LNCaP clone FGC (cell line): ENCODE measurements around the gene TSPYL4.

Source experiments
- DNase-seq: peaks from one replicate; pipeline ENCODE4 v3.0.0-alpha.2; 2011; ENCODE audit warnings: low read depth
- H3K4me3 ChIP-seq: 2 replicates; pipeline ENCODE4 v1.5.1; 2011; ENCODE audit warnings: mild to moderate bottlenecking, low read depth, low read length, control low read depth
- CTCF ChIP-seq: IDR thresholded peaks from 2 replicates; pipeline ENCODE4 v1.5.1; 2012; ENCODE audit warnings: mild to moderate bottlenecking; ENCODE audit not compliant: control insufficient read depth, insufficient read depth; ENCODE audit errors: extremely low read depth

The TSPYL4 gene

GRCh38 chr6:116263353-116263752 is 9.5 kb upstream of the TSPYL4 start:
- no peak for DNase-seq
- no peak overlapping the region for H3K4me3 ChIP-seq
- no peak for TF ChIP-seq CTCF

- H3K4me3 ChIP-seq: no peak overlapping the region
- no peak for DNase-seq
- TF ChIP-seq CTCF: no peak
Measured at GRCh38 chr6:116258520-116258919, 4.6 kb upstream of the TSPYL4 start.

GRCh38 chr6:116256694-116257093 is 2.8 kb upstream of the TSPYL4 start:
- no peak for TF ChIP-seq CTCF
- no peak for DNase-seq

GRCh38 chr6:116255246-116255800 is 1.4 kb upstream of the TSPYL4 start:
- DNase-seq: peak; percentile 23
- TF ChIP-seq CTCF: no peak
- H3K4me3 ChIP-seq: peak overlapping the region; percentile 99

More at GRCh38 chr6:116256694-116257093, 2.8 kb upstream of the TSPYL4 start:
- H3K4me3 ChIP-seq: no peak overlapping the region

GRCh38 chr6:116254297-116255056 is 602 bp upstream of the TSPYL4 start:
- H3K4me3 ChIP-seq: peak overlapping the region; percentile 99
- TF ChIP-seq CTCF: no peak
- DNase-seq: no peak

GRCh38 chr6:116253188-116253504 is 729 bp downstream of the TSPYL4 start:
- DNase-seq: no peak
- H3K4me3 ChIP-seq: peak overlapping the region; percentile 99
- TF ChIP-seq CTCF: no peak

GRCh38 chr6:116251568-116252384 is 2.1 kb downstream of the TSPYL4 start:
- no peak for DNase-seq
- peak overlapping the region; percentile 99 for H3K4me3 ChIP-seq
- no peak for TF ChIP-seq CTCF
